H1 (cell line): Measurements from ENCODE around the gene FANCE. TPM values are rescaled to one million over a fixed set of nuclear protein-coding genes. Genes with fewer than 3 reads are reported as not detected.
A peak's percentile ranks its signal among the peaks of the same experiment; 100 is the strongest.

Experiments
- CTCF ChIA-PET: fragments of 300-600 bp; sonication (Branson Sonifier 250); formaldehyde crosslinking; loops from one replicate; lab custom pipeline; 2021; ENCODE audit not compliant: partially characterized antibody; lab: Charles Lee
- POLR2A ChIA-PET: fragments of 300-600 bp; sonication (Branson Sonifier 250); formaldehyde crosslinking; loops from one replicate; lab custom pipeline; 2021; ENCODE audit warnings: inconsistent platforms; ENCODE audit not compliant: partially characterized antibody; lab: Charles Lee
- DNase-seq, 2 experiments: peaks; one replicate each; pipeline versions ENCODE4 v3.0.0 to v3.0.0-alpha.2; 2010 to 2022; ENCODE audit warnings: low spot score in 2 of 2, low read depth in 1 of 2, mixed read lengths in 1 of 2
- FAIRE-seq: peaks from 2 replicates; lab custom pipeline; 2011; peaks lifted over from hg19 to GRCh38; lab: Jason Lieb, UNC
- H2AFZ ChIP-seq: 2 replicates; pipeline ENCODE4 v1.8.1; 2012; ENCODE audit warnings: low read length, inconsistent platforms
- H2AK5ac ChIP-seq: 2 replicates; pipeline ENCODE4 v1.6.1; 2013; ENCODE audit warnings: low read depth, low read length
- H2BK120ac ChIP-seq: replicated peaks from 2 replicates; pipeline ENCODE3; 2013; ENCODE audit warnings: low read depth, low read length, inconsistent platforms
- H2BK12ac ChIP-seq: 2 replicates; pipeline ENCODE4 v1.6.1; 2013; ENCODE audit warnings: low read depth, low read length
- H2BK15ac ChIP-seq: 2 replicates; pipeline ENCODE4 v1.6.1; 2013; ENCODE audit warnings: low read length
- H2BK20ac ChIP-seq: 2 replicates; pipeline ENCODE4 v1.6.1; 2013; ENCODE audit warnings: low read length
- H2BK5ac ChIP-seq: 2 replicates; pipeline ENCODE4 v1.6.1; 2013; ENCODE audit warnings: low read depth, low read length
- H3K14ac ChIP-seq: 2 replicates; pipeline ENCODE4 v1.6.1; 2013; ENCODE audit warnings: inconsistent platforms; ENCODE audit not compliant: insufficient read length
- H3K18ac ChIP-seq: 2 replicates; pipeline ENCODE4 v1.6.1; 2013; ENCODE audit warnings: low read length; ENCODE audit errors: extremely low read depth
- H3K23ac ChIP-seq: 2 replicates; pipeline ENCODE4 v1.6.1; 2013; ENCODE audit warnings: inconsistent platforms; ENCODE audit not compliant: insufficient read length
- H3K23me2 ChIP-seq: 2 replicates; pipeline ENCODE4 v1.6.1; 2013; ENCODE audit warnings: low read depth, low read length
- H3K27ac ChIP-seq: 2 replicates; pipeline ENCODE4 v1.6.1; 2011; ENCODE audit warnings: low read depth, low read length, inconsistent platforms
- H3K27me3 ChIP-seq, 4 experiments: replicated peaks in 1 of 4; 1 replicate in 1 of 4; 2 replicates in 3 of 4; pipeline versions ENCODE4 v1.6.1 to v1.8.1; 2011 to 2013; ENCODE audit warnings: low read length in 3 of 4, mild to moderate bottlenecking in 3 of 4, inconsistent platforms in 2 of 4, mixed read lengths in 2 of 4, moderate library complexity in 1 of 4; ENCODE audit not compliant: control insufficient read depth in 3 of 4, insufficient read depth in 3 of 4; ENCODE audit errors: extremely low read depth in 1 of 4
- H3K36me3 ChIP-seq, 4 experiments: 2 replicates each; pipeline versions ENCODE4 v1.6.1 to v1.8.1; 2011 to 2013; ENCODE audit warnings: mild to moderate bottlenecking in 4 of 4, low read length in 3 of 4, moderate library complexity in 2 of 4, control low read depth in 1 of 4, inconsistent platforms in 1 of 4; ENCODE audit not compliant: insufficient read depth in 4 of 4, control insufficient read depth in 2 of 4
- H3K4ac ChIP-seq: replicated peaks from 2 replicates; pipeline ENCODE3; 2013; ENCODE audit warnings: low read length, low read depth, mixed read lengths, inconsistent platforms; ENCODE audit not compliant: insufficient read length
- H3K4me1 ChIP-seq, 4 experiments: replicated peaks in 1 of 4; 1 replicate in 1 of 4; 2 replicates in 3 of 4; pipeline versions ENCODE4 v1.6.1 to v1.8.1; 2011 to 2013; ENCODE audit warnings: low read length in 3 of 4, inconsistent platforms in 2 of 4, mixed read lengths in 1 of 4; ENCODE audit not compliant: insufficient read depth in 4 of 4, control insufficient read depth in 3 of 4
- H3K4me2 ChIP-seq, 2 experiments: 2 replicates each; pipeline versions ENCODE4 v1.6.1 to v1.8.1; 2011 to 2013; ENCODE audit warnings: low read depth in 2 of 2, low read length in 2 of 2, control low read depth in 1 of 2, inconsistent platforms in 1 of 2, mild to moderate bottlenecking in 1 of 2; ENCODE audit not compliant: insufficient read depth in 1 of 2
- H3K4me3 ChIP-seq, 4 experiments: fragments of 200-600, 300-600 bp in 1 of 4; sonication (generic), shearing (Covaris generic), sonication (Bioruptor Twin) in 1 of 4; 2 replicates each; pipeline versions ENCODE4 v1.5.1 to v1.8.1; 2011 to 2016; ENCODE audit warnings: low read length in 4 of 4, low read depth in 3 of 4, control low read depth in 2 of 4, inconsistent platforms in 2 of 4, mild to moderate bottlenecking in 2 of 4, mixed read lengths in 1 of 4, moderate library complexity in 1 of 4; ENCODE audit not compliant: insufficient read depth in 2 of 4; ENCODE audit errors: extremely low read depth in 1 of 4
- H3K56ac ChIP-seq: replicated peaks from 2 replicates; pipeline ENCODE3; 2013; ENCODE audit warnings: low read depth, mild to moderate bottlenecking, mixed read lengths, low read length, inconsistent platforms; ENCODE audit not compliant: insufficient read length
- H3K79me1 ChIP-seq: 2 replicates; pipeline ENCODE4 v1.6.1; 2013; ENCODE audit warnings: low read depth, low read length, control low read depth
- H3K79me2 ChIP-seq, 2 experiments: 2 replicates each; pipeline versions ENCODE4 v1.6.1 to v1.8.1; 2012 to 2013; ENCODE audit warnings: low read length in 2 of 2, mild to moderate bottlenecking in 2 of 2, inconsistent platforms in 1 of 2; ENCODE audit not compliant: insufficient read depth in 2 of 2, control insufficient read depth in 1 of 2
- H3K9ac ChIP-seq, 4 experiments: replicated peaks in 1 of 4; 1 replicate in 1 of 4; 2 replicates in 3 of 4; pipeline versions ENCODE4 v1.6.1 to v1.8.1; 2011 to 2013; ENCODE audit warnings: low read depth in 3 of 4, low read length in 3 of 4, control low read depth in 2 of 4, mild to moderate bottlenecking in 2 of 4, moderate library complexity in 2 of 4, inconsistent platforms in 1 of 4; ENCODE audit errors: extremely low read depth in 1 of 4
- H3K9me3 ChIP-seq, 2 experiments: 2 replicates each; pipeline versions ENCODE4 v1.6.1 to v1.8.1; 2012 to 2013; ENCODE audit warnings: mild to moderate bottlenecking in 2 of 2, moderate library complexity in 2 of 2, control low read depth in 1 of 2, inconsistent platforms in 1 of 2, low read depth in 1 of 2, low read length in 1 of 2, mixed read lengths in 1 of 2; ENCODE audit not compliant: insufficient read depth in 2 of 2
- H4K20me1 ChIP-seq, 2 experiments: replicated peaks in 1 of 2; 2 replicates each; pipeline versions ENCODE3 to v1.8.1; 2011 to 2013; ENCODE audit warnings: inconsistent platforms in 2 of 2, low read length in 2 of 2, mild to moderate bottlenecking in 1 of 2; ENCODE audit not compliant: insufficient read depth in 2 of 2, control insufficient read depth in 1 of 2
- H4K5ac ChIP-seq: 2 replicates; pipeline ENCODE4 v1.6.1; 2013; ENCODE audit warnings: low read length, low read depth, mixed read lengths, inconsistent platforms; ENCODE audit not compliant: insufficient read length
- H4K8ac ChIP-seq: 2 replicates; pipeline ENCODE4 v1.8.0; 2013; ENCODE audit warnings: mild to moderate bottlenecking, moderate library complexity, low read length, inconsistent platforms; ENCODE audit not compliant: insufficient read depth; ENCODE audit errors: extremely low read depth
- H4K91ac ChIP-seq: replicated peaks from 2 replicates; pipeline ENCODE3; 2013; ENCODE audit warnings: low read length, mixed read lengths, inconsistent platforms; ENCODE audit not compliant: insufficient read length
- FOSL1 ChIP-seq: IDR thresholded peaks from 2 replicates; pipeline ENCODE4 v1.6.1; 2011; ENCODE audit warnings: mild to moderate bottlenecking, low read depth, low read length, moderate library complexity; ENCODE audit not compliant: insufficient read depth
- JUND ChIP-seq: IDR thresholded peaks from 2 replicates; pipeline ENCODE4 v1.6.1; 2011; ENCODE audit warnings: mild to moderate bottlenecking, improper control_type of control experiment, low read length
- WGBS, 2 experiments: shearing (Covaris generic) in 1 of 2; methylation state at CpG; one replicate each; pipeline versions ENCODE4 v1.1.6 to v1.1.7; 2013 to 2015; ENCODE audit warnings: low lambda C conversion rate in 2 of 2, mixed read lengths in 2 of 2, inconsistent platforms in 1 of 2, low coverage in 1 of 2, missing lambda C conversion rate in 1 of 2; ENCODE audit not compliant: insufficient replicate concordance in 2 of 2, insufficient coverage in 1 of 2, insufficient read length in 1 of 2; ENCODE audit errors: extremely low coverage in 1 of 2, missing lambda C conversion rate in 1 of 2; 5-methylcytosine and 5-hydroxymethylcytosine counted together
- polyA plus RNA-seq, 7 experiments: library from polyadenylated mRNA; depleted of rRNA in 3 of 7; stranded (reverse) in 5 of 7; unstranded in 2 of 7; fragments of >200 nt in 5 of 7; fragments of 200-250 nt in 2 of 7; gene quantifications; 1 replicate in 5 of 7; 2 replicates in 1 of 7; 4 replicates in 1 of 7; pipeline versions ENCODE4 v1.2.1 to v1.2.3, GENCODE V29; 2011 to 2013; ENCODE audit warnings: missing spikeins in 2 of 7, mixed read lengths in 2 of 7
- total RNA-seq: library from RNA; stranded (reverse); fragmentation: NEBNext Ultra II Directional; extraction: Animal tissue kit (Norgen Biotek cat#: 25700); gene quantifications from 2 replicates; pipeline ENCODE4 v1.2.1, GENCODE V29; 2021

FANCE gene
- total and polyA plus RNA-seq, 2 of the 8 experiments (the other 6 are each of a cell fraction or from before 2014, with no cell fraction given), result 16.1 to 17.0 TPM

DNA sequence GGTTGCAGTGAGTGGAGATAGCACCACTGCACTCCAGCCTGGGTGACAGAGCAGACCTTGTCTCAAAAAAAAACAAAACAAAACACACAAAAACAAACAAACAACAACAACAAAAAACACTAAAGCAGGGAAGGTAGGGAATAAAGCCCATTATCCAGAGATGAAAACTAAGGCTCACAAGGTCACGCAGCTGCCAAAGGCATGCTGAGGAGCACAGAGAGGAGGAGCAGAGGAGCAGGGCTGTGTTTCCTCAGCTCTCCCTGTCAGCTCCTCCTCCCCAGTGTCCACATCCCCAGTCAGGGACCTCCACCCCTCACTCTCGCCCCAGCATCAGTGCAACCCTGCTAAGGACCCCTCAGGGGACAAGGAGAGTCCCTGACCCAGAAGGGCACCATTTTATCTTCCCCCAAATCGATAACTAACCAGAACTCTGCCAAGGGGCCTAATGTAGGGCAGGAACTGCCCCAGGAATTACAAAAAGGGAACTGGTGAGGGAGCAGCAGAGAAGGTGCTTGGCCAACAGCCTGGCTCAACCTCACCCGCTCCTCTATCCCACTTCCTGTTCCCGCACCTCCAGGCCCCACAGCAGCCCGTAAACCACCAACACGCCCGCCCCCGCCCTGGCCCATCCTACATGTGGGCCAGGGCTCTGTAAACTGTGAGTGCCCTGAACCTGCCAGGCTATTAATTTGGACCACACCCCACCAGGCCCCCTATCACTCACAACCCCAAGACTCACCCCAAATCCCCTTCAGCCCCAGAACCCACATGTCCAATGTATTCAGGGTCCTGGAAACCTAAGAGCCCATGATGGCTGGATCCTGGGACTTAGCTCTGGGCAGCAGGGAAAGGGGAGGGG is 35.7 kb downstream of the FANCE start:
- peak overlapping the region; percentile 84 for H2AK5ac ChIP-seq
- H3K4ac ChIP-seq, result no peak overlapping the region
- peak overlapping the region; percentile 84; the same call in 1 of the 2 replicates for H3K18ac ChIP-seq
- H3K4me1 ChIP-seq, result peaks cover 28 to 73% (median 64%) of the 10 kb centered on the region in 4 experiments
- H3K14ac ChIP-seq, result no peak overlapping the region
- WGBS, 2 experiments, result 71% methylated on average over 9 of the region's 9 CpGs; no CpG with 5 or more reads in 1 of the 2 experiments
- POLR2A ChIA-PET, result interaction anchor here (0.6 to 37.6 kb wide), 6 partner anchors 6 to 188 kb away, joined by 3 to 1319 read pairs (median 4); partner anchors contain the start of genes RPL10A and TEAD3
- H2BK12ac ChIP-seq, result peak overlapping the region; percentile 91; the same call in 1 of the 2 replicates
- no peak overlapping the region for H2AFZ ChIP-seq
- peaks cover 0 to 14% of the 10 kb centered on the region in 2 experiments for H4K20me1 ChIP-seq
- H3K23ac ChIP-seq, result no peak overlapping the region
- no peak overlapping the region for H3K27ac ChIP-seq
- H3K4me3 ChIP-seq, result peak overlapping the region in 1 of 4 experiments; percentile 9; a peak in 1 of 8 replicates
- H4K91ac ChIP-seq, result no peak overlapping the region
- no peak overlapping the region for H4K5ac ChIP-seq
- peak overlapping the region; percentile 47 for H2BK120ac ChIP-seq
- H4K8ac ChIP-seq, result no peak overlapping the region
- 0 out of 8 replicates have a peak, but pooled peaks cover 0 to 5% (median under 1%) of the 10 kb centered on the region in 4 experiments for H3K36me3 ChIP-seq
- no peak overlapping the region for H3K9ac ChIP-seq
- CTCF ChIA-PET, result interaction anchor here (0.7 to 2.0 kb wide), 8 partner anchors 8 to 1912 kb away, joined by 3 to 6 read pairs (median 4); partner anchors contain the start of gene TEAD3
- DNase-seq (peak in 1 of 2 experiments; percentile 53), FAIRE-seq (no peak)
- H3K79me2 ChIP-seq, result peaks cover 0 to 21% of the 10 kb centered on the region in 2 experiments; a peak in 2 of 4 replicates
- no peak overlapping the region for H3K56ac ChIP-seq
- peaks cover 9% of the 10 kb centered on the region for H3K79me1 ChIP-seq
- H3K4me2 ChIP-seq, result peak overlapping the region in 1 of 2 experiments; percentile 9; a peak in 3 of 4 replicates
- H2BK15ac ChIP-seq, result peak overlapping the region; percentile 90; the same call in 1 of the 2 replicates
- peaks cover 8% of the 10 kb centered on the region for H3K23me2 ChIP-seq
- H2BK20ac ChIP-seq, result peak overlapping the region; percentile 51
- no peaks in the 10 kb centered on the region for H3K27me3 ChIP-seq
- no peaks in the 10 kb centered on the region for H3K9me3 ChIP-seq
- peak overlapping the region; percentile 69; the same call in 1 of the 2 replicates for H2BK5ac ChIP-seq
- TF ChIP-seq JUND (no peak), FOSL1 (no peak)
